Activated effector memory CD4-positive, alpha-beta T cell treated with anti-CD3 and anti-CD28 coated beads, Interleukin-2, amount 50 U/mL, for 16 hours (primary cell): ENCODE measurements around the gene STRN3.

Experiments used
- DNase-seq: peaks from one replicate; pipeline ENCODE4 v3.0.0-alpha.2; 2020

STRN3 gene

DNA sequence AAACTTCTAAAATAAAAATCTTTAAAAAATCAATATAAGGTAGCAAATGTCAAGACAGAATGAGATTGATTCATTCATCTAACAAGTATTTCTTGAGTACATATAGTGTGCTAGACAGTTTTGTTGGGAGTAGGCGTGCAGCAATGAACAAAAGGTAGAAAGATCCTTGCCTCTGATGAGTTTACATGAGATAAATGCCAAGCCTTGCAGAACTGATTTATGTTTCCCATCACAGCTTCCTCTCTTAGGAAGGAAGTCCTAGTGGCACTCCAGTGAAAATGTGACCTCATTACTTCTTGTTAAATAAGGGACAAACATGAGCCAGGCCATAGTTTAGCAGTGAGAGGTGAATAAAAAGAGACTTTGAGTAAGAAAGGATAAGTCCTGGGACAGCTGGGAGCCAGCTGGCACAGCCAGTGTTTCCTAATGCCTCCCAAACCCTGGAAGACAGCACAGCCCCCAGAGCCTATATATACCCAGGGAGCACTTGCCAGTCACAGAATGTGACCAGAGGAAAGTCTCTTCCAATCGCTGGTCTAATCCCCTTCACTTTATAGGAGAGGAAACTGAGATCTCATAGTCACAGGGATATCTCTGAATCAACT, 156.5 kb downstream of the STRN3 start:
- no peak for DNase-seq

DNA sequence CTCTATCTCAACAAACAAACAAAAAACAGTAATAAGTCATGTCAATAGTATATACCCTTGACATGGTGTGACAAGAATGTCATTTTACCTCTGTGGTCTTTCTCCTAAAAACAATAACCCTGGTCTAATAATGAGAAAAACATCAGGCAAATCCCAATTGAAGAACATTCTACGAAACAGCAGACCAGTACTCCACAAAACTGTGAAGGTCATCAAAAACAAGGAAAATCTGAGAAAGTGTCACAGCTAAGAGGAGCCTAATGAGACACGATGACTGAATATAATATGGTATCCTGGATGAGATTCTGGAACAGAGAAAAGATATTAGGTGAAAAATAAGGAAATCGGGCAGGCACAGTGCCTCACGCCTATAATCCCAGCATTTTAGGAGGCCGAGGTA, 157.4 kb downstream of the STRN3 start:
- DNase-seq: no peak

DNA sequence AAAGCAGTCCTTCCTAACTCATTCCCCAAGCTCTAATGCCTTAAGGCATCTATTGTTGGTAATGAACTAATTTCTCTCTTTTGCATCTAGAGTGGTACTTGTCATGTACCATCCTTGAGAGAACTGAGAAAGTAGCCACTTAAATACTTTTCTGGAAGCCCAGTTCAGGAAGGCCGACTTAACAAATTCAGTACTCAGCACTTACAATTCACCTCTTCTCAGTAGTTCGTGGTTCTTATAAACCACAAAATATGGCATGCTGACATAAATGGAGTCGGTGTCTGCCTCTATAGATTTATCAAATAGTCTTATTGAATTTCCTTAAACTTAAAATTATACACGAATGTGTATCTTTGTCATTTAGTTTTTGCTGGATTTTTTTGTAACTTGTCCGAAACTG, 161.2 kb downstream of the STRN3 start:
- DNase-seq: no peak

DNA sequence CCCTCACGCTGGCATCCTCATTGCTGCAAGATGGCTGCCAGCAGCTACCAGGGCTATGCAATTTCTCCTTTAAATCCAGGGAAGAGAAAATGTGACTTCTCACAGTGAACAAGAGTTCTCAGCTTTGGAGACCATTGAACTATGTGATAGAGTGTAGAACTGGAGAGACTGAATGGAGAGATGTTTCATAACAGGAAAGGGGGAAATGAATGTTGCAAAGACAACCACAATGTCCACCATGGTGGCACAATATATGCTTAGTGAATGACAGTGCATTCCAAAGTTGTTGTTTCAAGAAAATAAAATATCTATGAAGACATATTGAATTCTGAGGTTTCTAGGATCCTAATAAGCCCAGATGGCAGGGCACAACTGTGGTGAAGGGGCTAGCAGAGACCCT, 165.0 kb downstream of the STRN3 start:
- no peak for DNase-seq

DNA sequence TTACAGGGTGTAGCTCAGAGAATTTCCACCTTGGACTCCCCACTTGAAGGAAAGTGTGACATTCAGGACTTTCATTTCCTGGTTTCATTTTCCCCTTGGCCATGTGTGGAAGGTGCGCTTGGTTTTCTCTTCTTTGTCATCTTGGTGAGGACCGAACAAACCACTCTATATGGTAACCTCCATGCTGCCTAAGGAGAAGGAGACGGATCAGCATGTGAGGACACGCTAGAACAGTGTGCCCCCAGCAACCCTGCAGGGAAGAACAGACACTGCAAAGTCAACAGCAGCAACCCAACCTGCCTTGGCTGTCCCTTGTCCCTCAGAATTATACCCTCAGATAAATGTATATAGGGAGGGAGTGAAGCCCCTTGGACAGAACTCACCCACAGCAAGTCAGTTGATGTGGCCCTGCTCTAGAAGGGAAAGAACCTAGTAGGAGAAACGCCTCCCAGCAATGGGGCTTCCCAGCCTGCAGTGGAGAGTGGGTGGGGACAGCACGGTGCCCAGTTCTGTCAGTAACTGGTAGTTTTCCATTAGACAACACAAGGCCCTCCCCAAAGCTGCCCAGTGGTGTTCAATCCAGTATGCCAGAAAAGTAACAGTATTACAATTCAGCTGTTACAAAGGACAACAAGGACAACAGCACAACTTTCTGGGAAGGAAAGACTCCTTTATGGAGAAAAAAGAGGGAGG, 170.7 kb downstream of the STRN3 start:
- no peak for DNase-seq

DNA sequence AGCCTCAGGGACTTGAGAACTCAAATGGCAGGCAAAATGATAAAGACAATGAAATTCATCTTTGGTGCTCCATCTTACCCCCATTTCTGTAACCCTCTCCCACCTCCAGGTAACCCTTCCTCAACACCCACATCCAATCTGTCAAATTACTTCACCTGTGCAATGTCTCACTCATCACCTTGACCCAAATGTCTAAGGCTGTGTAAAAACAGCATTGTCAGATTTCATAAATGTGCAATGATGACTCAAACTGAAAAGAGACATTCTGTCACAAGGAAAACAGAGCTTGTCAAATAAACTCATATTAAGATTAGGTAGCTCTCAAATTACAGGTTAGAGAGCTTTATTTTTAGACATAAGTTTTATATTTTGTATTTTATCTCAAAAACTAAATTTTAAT, 171.7 kb downstream of the STRN3 start:
- DNase-seq: no peak

DNA sequence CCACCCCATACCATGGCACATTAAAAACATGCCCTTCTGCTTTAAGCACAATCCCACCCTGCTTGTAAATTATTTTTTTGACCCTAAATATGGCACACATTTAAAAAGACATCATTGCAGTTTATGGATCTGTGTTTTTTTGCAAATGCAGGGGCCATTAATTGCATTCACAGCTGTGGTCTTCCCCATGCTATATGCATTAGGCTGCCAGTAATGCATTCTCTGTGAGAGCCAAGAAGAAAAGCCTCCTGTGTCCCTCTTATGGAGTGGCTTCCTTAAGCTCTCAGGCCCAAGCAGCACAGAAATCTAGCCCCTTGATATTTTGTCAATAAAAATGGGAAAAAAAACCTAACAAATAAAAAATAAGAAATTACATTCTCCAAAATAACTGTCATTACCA, 172.2 kb downstream of the STRN3 start:
- DNase-seq: no peak

DNA sequence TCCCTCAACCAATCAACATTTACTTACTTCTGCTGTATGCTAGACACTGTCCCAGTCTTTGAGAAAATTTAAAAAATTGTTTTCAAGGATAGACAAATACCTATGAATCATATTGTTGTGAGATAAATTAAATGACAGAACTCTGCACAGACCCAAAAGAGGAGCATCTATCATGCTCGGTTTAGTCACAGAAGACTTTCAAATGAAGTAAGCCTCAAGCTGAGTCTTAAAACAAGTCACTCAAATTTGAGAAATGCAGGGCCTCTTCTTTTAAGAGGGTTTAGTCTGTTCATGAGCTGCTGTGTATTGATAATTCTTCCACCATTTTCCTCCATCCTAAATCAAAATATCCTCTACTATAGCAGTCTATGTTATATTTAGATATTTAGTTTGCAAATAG, 176.2 kb downstream of the STRN3 start:
- DNase-seq: no peak

DNA sequence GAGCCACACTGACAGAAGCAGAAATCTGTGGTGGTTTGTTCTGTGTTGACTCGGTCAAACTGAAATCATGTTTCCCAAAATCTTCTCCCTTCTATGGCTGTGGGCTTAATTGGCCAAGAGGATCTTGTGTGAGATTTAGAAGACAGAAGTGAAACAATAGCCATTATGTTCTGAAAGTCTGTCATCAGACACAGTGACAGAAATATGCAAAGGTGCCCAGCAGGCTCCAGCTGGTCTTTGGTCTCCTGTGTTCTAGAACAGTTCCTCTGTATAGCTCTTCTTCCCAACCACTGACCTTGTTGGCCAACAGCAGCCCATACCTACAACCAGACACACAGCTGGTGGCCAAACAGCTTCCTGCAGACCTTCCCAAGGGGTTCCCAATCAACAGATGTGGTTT, 176.8 kb downstream of the STRN3 start:
- no peak for DNase-seq

DNA sequence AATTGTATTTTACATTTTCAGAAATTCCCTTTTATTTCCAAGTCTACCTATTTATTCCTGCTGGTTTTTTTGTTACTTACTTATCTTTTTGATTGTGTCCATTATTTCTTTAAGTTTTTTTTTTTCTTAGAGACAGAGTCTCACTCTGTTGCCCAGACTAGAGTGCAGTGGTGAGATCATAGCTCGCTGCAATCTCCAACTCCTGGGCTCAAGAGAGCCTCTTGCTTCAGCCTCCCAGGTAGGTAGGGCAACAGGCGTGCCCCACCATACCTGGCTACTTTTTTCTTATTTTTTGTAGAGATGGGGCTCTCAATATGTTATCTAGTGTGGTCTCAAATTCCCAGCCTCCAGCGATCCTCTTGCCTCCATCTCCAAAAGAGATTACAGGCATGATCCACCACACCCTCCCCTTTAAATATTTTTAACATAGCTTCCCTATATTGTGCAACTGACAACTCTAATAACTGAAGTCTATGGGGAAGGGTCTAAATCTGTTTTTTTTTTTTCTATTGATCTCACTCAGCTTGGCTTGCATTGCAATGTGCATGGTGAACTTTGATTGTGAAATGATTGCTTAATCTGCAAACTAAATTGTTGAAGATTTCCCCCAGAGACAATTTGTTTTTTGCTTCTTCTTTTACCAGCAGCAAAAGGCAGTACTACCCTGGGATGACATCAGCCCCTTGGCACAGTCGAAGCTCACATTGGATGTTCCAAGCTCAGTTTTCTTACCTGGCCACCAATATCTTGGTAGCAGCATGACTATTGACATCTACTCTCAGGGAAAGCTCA, 177.5 kb downstream of the STRN3 start:
- DNase-seq: no peak
